Astrocyte of the cerebellum (primary cell): Measurements from ENCODE around the gene CCDC102A.

Experiments used
- DNase-seq: peaks from one replicate; pipeline ENCODE4 v3.0.0-alpha.2; 2011; ENCODE audit warnings: low read depth
- H3K4me3 ChIP-seq: 2 replicates; pipeline ENCODE4 v1.5.1; 2011; ENCODE audit warnings: mild to moderate bottlenecking, low read depth, low read length, moderate library complexity
- CTCF ChIP-seq: IDR thresholded peaks from 2 replicates; pipeline ENCODE4 v1.5.1; 2012; ENCODE audit warnings: low read length, low read depth, moderate library complexity, mild to moderate bottlenecking; ENCODE audit errors: missing control alignments
- in situ Hi-C: cut with HindIII; loops from 2 replicates; pipeline ENCODE4 v1.10.0; 2017; ENCODE audit warnings: low sequenced_read_pairs

Gene CCDC102A

GRCh38 chr16:57469046-57469445 is 67.3 kb downstream of the CCDC102A start:
- DNase-seq = no peak
- in situ Hi-C loops = no loop called here

GRCh38 chr16:57468346-57468745 is 68.0 kb downstream of the CCDC102A start:
- in situ Hi-C loops = no loop called here
- H3K4me3 ChIP-seq = no peak overlapping the region
- no peak for DNase-seq
- no peak for TF ChIP-seq CTCF

More at GRCh38 chr16:57469046-57469445, 67.3 kb downstream of the CCDC102A start:
- no peak overlapping the region for H3K4me3 ChIP-seq
- no peak for TF ChIP-seq CTCF

- no peak for TF ChIP-seq CTCF
- H3K4me3 ChIP-seq = no peak overlapping the region
- in situ Hi-C loops = no loop called here
- DNase-seq = no peak
Observed at GRCh38 chr16:57464523-57464922, 71.8 kb downstream of the CCDC102A start.

- peak overlapping the region; percentile 91 for H3K4me3 ChIP-seq
Observed at GRCh38 chr16:57462978-57463362, 73.4 kb downstream of the CCDC102A start.

GRCh38 chr16:57462209-57462977 is 74.0 kb downstream of the CCDC102A start, which contains the start of gene POLR2C:
TSS of gene POLR2C (plus strand) at chr16:57462679. CDS start at chr16:57462725, 46 bp downstream.
- peak; percentile 68 for DNase-seq
- peak; percentile 81 for TF ChIP-seq CTCF
- peak within 1 kb of the TSS; percentile 91 for H3K4me3 ChIP-seq
- in situ Hi-C loops = no loop called here

More at GRCh38 chr16:57462978-57463362, 73.4 kb downstream of the CCDC102A start:
- no peak for TF ChIP-seq CTCF
- DNase-seq = no peak
- in situ Hi-C loops = no loop called here
